Neural cell (in vitro differentiated cells): Measurements from ENCODE around the gene FAM13B. TPM values are rescaled to one million over a fixed set of nuclear protein-coding genes. Genes with fewer than 3 reads are reported as not detected.
A peak's percentile ranks its signal among the peaks of the same experiment; 100 is the strongest.

Experiments
- H2AFZ ChIP-seq: fragments of 200-600, 300-800 bp; sonication (generic), shearing (Covaris generic); 2 replicates; pipeline ENCODE4 v1.6.0; 2014; ENCODE audit warnings: low read depth, mild to moderate bottlenecking, antibody characterized with exemption, low read length, moderate library complexity
- H3F3A ChIP-seq: fragments of 200-600 bp; shearing (Covaris generic); 2 replicates; pipeline ENCODE4 v1.6.1; 2016; ENCODE audit warnings: mild to moderate bottlenecking, moderate library complexity, mixed read lengths, antibody characterized with exemption, low read length; ENCODE audit not compliant: insufficient read depth, poor library complexity, severe bottlenecking
- H3K27ac ChIP-seq: fragments of 200-600, 300-800 bp; sonication (generic), shearing (Covaris generic); 2 replicates; pipeline ENCODE4 v1.5.1; 2014; ENCODE audit warnings: mild to moderate bottlenecking, low read length, moderate library complexity
- H3K27me3 ChIP-seq: fragments of 300-800, 200-600 bp; sonication (generic), shearing (Covaris generic); 2 replicates; pipeline ENCODE4 v1.6.0; 2014; ENCODE audit warnings: mild to moderate bottlenecking, low read depth, low read length, moderate library complexity; ENCODE audit not compliant: insufficient read depth
- H3K36me3 ChIP-seq: fragments of 300-800, 200-600 bp; sonication (generic), shearing (Covaris generic); 2 replicates; pipeline ENCODE4 v1.5.1; 2014; ENCODE audit warnings: mild to moderate bottlenecking, antibody characterized with exemption, low read length, moderate library complexity; ENCODE audit not compliant: insufficient read depth
- H3K4me2 ChIP-seq: fragments of 300-800, 200-600 bp; sonication (generic), shearing (Covaris generic); 2 replicates; pipeline ENCODE4 v1.6.0; 2014; ENCODE audit warnings: mild to moderate bottlenecking, low read length
- H3K4me3 ChIP-seq: fragments of 300-800, 200-600 bp; sonication (generic), shearing (Covaris generic); 2 replicates; pipeline ENCODE4 v1.5.1; 2014; ENCODE audit warnings: mild to moderate bottlenecking, low read length, moderate library complexity
- H3K79me2 ChIP-seq: fragments of 200-600 bp; shearing (Covaris generic); replicated peaks from 2 replicates; pipeline ENCODE4 v1.6.0; 2014; ENCODE audit warnings: mild to moderate bottlenecking, low read length, moderate library complexity; ENCODE audit not compliant: insufficient read depth
- H3K9ac ChIP-seq: fragments of 300-800, 200-600 bp; sonication (generic), shearing (Covaris generic); 2 replicates; pipeline ENCODE4 v1.6.1; 2016; ENCODE audit warnings: mild to moderate bottlenecking, low read length, mixed read lengths
- H3K9me2 ChIP-seq: fragments of 200-600 bp; shearing (Covaris generic); 2 replicates; pipeline ENCODE4 v1.6.1; 2016; ENCODE audit warnings: mild to moderate bottlenecking, low read length, mixed read lengths; ENCODE audit not compliant: insufficient read depth
- H3K9me3 ChIP-seq: fragments of 200-600, 300-800 bp; sonication (generic), shearing (Covaris generic); 2 replicates; pipeline ENCODE4 v1.6.1; 2016; ENCODE audit warnings: mild to moderate bottlenecking, mixed run types, low read length, moderate library complexity, mixed read lengths
- H4K20me1 ChIP-seq: fragments of 200-600 bp; shearing (Covaris generic); 2 replicates; pipeline ENCODE4 v1.6.1; 2016; ENCODE audit warnings: mild to moderate bottlenecking, mixed run types; ENCODE audit not compliant: insufficient read depth
- EP300 ChIP-seq: fragments of 450-650 bp; conservative IDR thresholded peaks from 2 replicates; pipeline ENCODE4 v1.6.1; 2014; ENCODE audit warnings: antibody characterized with exemption, mild to moderate bottlenecking, moderate library complexity; ENCODE audit not compliant: poor library complexity, severe bottlenecking
- EZH2 ChIP-seq: fragments of 200-600, 300-800 bp; shearing (Covaris generic), sonication (generic); IDR thresholded peaks from 2 replicates; pipeline ENCODE4 v1.6.1; 2014; ENCODE audit warnings: antibody characterized with exemption, low read length, borderline replicate concordance, mild to moderate bottlenecking; ENCODE audit not compliant: insufficient read depth, poor library complexity, severe bottlenecking
- MXI1 ChIP-seq: fragments of 450-650 bp; conservative IDR thresholded peaks from 2 replicates; pipeline ENCODE4 v1.6.1; 2014; ENCODE audit warnings: antibody characterized with exemption, mild to moderate bottlenecking; ENCODE audit not compliant: poor library complexity, severe bottlenecking
- POLR2AphosphoS5 ChIP-seq: IDR thresholded peaks from 2 replicates; pipeline ENCODE4 v1.6.1; 2012
- RAD21 ChIP-seq: fragments of 450-650 bp; conservative IDR thresholded peaks from 2 replicates; pipeline ENCODE4 v1.6.1; 2014; ENCODE audit warnings: antibody characterized with exemption, mild to moderate bottlenecking, moderate library complexity
- SMC3 ChIP-seq: fragments of 450-650 bp; conservative IDR thresholded peaks from 2 replicates; pipeline ENCODE4 v1.6.1; 2014; ENCODE audit warnings: antibody characterized with exemption, mild to moderate bottlenecking, moderate library complexity; ENCODE audit not compliant: poor library complexity
- TAF1 ChIP-seq: IDR thresholded peaks from 2 replicates; pipeline ENCODE4 v1.6.1; 2012; ENCODE audit warnings: low read depth
- polyA minus RNA-seq: library from RNA; depleted of rRNA, polyadenylated mRNA; stranded (reverse); fragments of >200 nt; gene quantifications from 2 replicates; pipeline ENCODE4 v1.2.3, GENCODE V29; 2014
- polyA plus RNA-seq: library from polyadenylated mRNA; depleted of rRNA; stranded (reverse); fragments of >200 nt; gene quantifications from 2 replicates; pipeline ENCODE4 v1.2.3, GENCODE V29; 2014
- TF ChIP-seq, protein P1 (sequence below): fragments of 450-650 bp; IDR thresholded peaks from 2 replicates; pipeline ENCODE4 v1.5.1; 2014; ENCODE audit warnings: antibody characterized with exemption, mild to moderate bottlenecking, moderate library complexity; ENCODE audit not compliant: poor library complexity, severe bottlenecking
- TF ChIP-seq, protein P2 (sequence below): IDR thresholded peaks from 2 replicates; pipeline ENCODE4 v1.6.1; 2012; ENCODE audit warnings: borderline replicate concordance

Gene FAM13B
- polyA plus RNA-seq (51.9 and 61.6 TPM in 2 replicates), polyA minus RNA-seq (93.7 and 110 TPM in 2 replicates)

DNA sequence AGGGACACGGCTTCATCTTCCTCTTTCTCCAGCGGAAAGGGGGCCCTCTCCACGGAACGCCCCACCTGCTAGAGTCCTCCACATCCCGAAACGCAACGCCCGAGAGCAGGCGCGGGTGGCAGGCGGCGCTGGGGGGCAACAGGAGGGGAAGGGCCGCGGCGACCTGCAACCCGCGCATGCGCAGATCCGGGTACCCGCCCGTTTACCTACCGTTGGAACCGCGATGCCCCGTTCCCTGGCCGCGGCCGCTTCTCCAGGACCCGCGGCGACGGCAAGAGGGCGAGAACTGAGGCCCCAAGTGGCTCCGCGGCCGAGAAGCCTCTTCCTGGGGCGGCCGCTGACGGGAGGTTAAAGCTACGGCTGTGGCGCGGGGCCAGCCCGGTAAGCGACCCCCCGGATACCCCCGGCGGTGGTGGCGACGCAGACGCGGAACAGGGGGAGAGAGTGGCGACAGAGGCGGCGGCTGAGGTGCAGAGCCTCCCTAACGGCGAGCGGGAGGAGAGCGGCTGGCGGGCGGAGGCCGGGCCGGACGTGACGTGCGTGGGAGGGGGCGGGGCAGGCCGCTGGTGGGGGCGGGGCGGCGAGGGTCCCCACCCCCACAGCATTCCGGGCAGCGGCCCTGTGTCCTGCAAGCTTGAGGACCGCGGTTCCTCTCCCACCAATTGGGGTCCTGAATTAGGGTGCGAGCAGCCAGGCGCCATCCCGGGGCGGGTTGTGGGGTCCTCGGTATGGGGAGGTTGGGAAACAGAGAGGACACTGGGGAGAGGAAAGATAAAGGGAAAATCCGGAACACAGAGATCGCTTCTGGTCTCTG is at the start of gene FAM13B:
Gene FAM13B (minus strand): TSS at position 508 of the 814 bp plus-strand sequence. CDS start 13,968 bp downstream, outside the sequence.
- Histone ChIP-seq H3K9me2 (no peaks in the 10 kb centered on the region), H3K4me3 (peak within 1 kb of the TSS; percentile 93), H3K27me3 (no peaks in the 10 kb centered on the region), H4K20me1 (no peaks in the 10 kb centered on the region), H3K79me2 (peaks cover 44% of the 10 kb centered on the region), H3K4me2 (peak within 1 kb of the TSS; percentile 66), H3K27ac (peak within 1 kb of the TSS; percentile 100), H2AFZ (peak within 1 kb of the TSS; percentile 87), H3K9ac (peak within 1 kb of the TSS; percentile 100), H3K36me3 (no peaks in the 10 kb centered on the region), H3F3A (no peaks in the 10 kb centered on the region), H3K9me3 (no peaks in the 10 kb centered on the region)
- TF ChIP-seq EZH2, result no peak
- peak; percentile 90 for TF ChIP-seq TAF1
- TF ChIP-seq, protein P1, sequence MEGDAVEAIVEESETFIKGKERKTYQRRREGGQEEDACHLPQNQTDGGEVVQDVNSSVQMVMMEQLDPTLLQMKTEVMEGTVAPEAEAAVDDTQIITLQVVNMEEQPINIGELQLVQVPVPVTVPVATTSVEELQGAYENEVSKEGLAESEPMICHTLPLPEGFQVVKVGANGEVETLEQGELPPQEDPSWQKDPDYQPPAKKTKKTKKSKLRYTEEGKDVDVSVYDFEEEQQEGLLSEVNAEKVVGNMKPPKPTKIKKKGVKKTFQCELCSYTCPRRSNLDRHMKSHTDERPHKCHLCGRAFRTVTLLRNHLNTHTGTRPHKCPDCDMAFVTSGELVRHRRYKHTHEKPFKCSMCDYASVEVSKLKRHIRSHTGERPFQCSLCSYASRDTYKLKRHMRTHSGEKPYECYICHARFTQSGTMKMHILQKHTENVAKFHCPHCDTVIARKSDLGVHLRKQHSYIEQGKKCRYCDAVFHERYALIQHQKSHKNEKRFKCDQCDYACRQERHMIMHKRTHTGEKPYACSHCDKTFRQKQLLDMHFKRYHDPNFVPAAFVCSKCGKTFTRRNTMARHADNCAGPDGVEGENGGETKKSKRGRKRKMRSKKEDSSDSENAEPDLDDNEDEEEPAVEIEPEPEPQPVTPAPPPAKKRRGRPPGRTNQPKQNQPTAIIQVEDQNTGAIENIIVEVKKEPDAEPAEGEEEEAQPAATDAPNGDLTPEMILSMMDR, result peak; percentile 31
- peak; percentile 97 for TF ChIP-seq POLR2AphosphoS5
- TF ChIP-seq, protein P2, sequence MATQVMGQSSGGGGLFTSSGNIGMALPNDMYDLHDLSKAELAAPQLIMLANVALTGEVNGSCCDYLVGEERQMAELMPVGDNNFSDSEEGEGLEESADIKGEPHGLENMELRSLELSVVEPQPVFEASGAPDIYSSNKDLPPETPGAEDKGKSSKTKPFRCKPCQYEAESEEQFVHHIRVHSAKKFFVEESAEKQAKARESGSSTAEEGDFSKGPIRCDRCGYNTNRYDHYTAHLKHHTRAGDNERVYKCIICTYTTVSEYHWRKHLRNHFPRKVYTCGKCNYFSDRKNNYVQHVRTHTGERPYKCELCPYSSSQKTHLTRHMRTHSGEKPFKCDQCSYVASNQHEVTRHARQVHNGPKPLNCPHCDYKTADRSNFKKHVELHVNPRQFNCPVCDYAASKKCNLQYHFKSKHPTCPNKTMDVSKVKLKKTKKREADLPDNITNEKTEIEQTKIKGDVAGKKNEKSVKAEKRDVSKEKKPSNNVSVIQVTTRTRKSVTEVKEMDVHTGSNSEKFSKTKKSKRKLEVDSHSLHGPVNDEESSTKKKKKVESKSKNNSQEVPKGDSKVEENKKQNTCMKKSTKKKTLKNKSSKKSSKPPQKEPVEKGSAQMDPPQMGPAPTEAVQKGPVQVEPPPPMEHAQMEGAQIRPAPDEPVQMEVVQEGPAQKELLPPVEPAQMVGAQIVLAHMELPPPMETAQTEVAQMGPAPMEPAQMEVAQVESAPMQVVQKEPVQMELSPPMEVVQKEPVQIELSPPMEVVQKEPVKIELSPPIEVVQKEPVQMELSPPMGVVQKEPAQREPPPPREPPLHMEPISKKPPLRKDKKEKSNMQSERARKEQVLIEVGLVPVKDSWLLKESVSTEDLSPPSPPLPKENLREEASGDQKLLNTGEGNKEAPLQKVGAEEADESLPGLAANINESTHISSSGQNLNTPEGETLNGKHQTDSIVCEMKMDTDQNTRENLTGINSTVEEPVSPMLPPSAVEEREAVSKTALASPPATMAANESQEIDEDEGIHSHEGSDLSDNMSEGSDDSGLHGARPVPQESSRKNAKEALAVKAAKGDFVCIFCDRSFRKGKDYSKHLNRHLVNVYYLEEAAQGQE, result peak; percentile 84
- peak; percentile 55 for TF ChIP-seq EP300
- TF ChIP-seq SMC3, result peak; percentile 28
- peak; percentile 57 for TF ChIP-seq MXI1
- TF ChIP-seq RAD21, result peak; percentile 29

DNA sequence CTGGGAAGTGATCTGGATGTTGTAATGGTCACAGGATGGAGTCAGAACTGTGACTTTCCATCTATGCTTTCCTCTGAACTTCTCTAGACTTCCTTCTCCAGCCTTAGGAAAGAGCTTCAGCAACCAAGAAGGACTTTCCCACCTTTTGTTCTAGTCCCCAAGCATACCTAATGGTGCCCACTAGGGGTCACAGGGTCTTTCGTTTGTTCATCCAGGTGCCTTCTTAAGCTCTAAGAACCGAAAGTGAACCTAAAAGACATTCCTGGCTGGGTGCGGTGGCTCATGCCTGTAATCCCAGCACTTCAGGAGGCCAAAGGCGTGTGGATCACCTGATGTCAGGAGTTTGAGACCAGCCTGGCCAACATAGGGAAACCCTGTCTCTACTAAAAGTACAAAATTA is 49.2 kb upstream of the FAM13B start:
- H2AFZ ChIP-seq, result no peak overlapping the region
- no peaks in the 10 kb centered on the region for H3K79me2 ChIP-seq
- no peak for TF ChIP-seq EP300
- TF ChIP-seq SMC3, result no peak
- TF ChIP-seq, protein P2, result no peak
- TF ChIP-seq MXI1, result no peak
- no peak for TF ChIP-seq POLR2AphosphoS5
- TF ChIP-seq, protein P1, result no peak
- TF ChIP-seq EZH2, result no peak
- no peak for TF ChIP-seq TAF1
- no peak for TF ChIP-seq RAD21
- no peak overlapping the region for H3K4me2 ChIP-seq
- no peaks in the 10 kb centered on the region for H3K36me3 ChIP-seq
- no peak overlapping the region for H3K9ac ChIP-seq
- no peaks in the 10 kb centered on the region for H4K20me1 ChIP-seq
- no peak overlapping the region for H3K4me3 ChIP-seq
- H3K27ac ChIP-seq, result no peak overlapping the region
- no peaks in the 10 kb centered on the region for H3K27me3 ChIP-seq
- no peaks in the 10 kb centered on the region for H3K9me2 ChIP-seq
- no peaks in the 10 kb centered on the region for H3F3A ChIP-seq
- no peaks in the 10 kb centered on the region for H3K9me3 ChIP-seq
